ENCODE measurements around the gene SKA3. TPM values are rescaled to one million over a fixed set of nuclear protein-coding genes. Genes with fewer than 3 reads are reported as not detected.

SKA3 gene
- total RNA-seq, 1 donor from 2014 or later: 29.6 TPM

Other genes starting within 250 kb of the SKA3 start
- gene LATS2, start 115.0 kb downstream of the SKA3 start, total RNA-seq: 2.6 and 2.7 TPM in 2 replicates
- gene SAP18, start 36.4 kb downstream of the SKA3 start, total RNA-seq: 226 and 228 TPM in 2 replicates
- gene MRPL57, start 106 bp upstream of the SKA3 start, total RNA-seq: 28.5 and 28.9 TPM in 2 replicates